SK-N-SH (cell line): ENCODE results near the gene HEBP1.

ENCODE experiments used
- CHD2 ChIP-seq: fragments of 150-350 bp; IDR thresholded peaks from 2 replicates; pipeline ENCODE4 v1.6.1; 2018; ENCODE audit warnings: low read length; ENCODE audit not compliant: partially characterized antibody
- CTCF ChIP-seq: fragments of 200-600 bp; sonication (generic); IDR thresholded peaks from 2 replicates; pipeline ENCODE4 v1.6.1; 2017; ENCODE audit warnings: antibody characterized with exemption, mild to moderate bottlenecking, moderate library complexity
- EZH2phosphoT487 ChIP-seq: fragments of 200-600 bp; sonication (generic); IDR thresholded peaks from 2 replicates; pipeline ENCODE4 v1.6.1; 2017; ENCODE audit warnings: low read depth, mixed run types, mild to moderate bottlenecking, antibody characterized with exemption, moderate library complexity, borderline replicate concordance
- FOXJ3 ChIP-seq: sonication (generic); formaldehyde crosslinking; IDR thresholded peaks from 2 replicates; pipeline ENCODE4 v1.5.1; 2020; ENCODE audit warnings: mild to moderate bottlenecking, missing genetic modification reagents
- NRF1 ChIP-seq: IDR thresholded peaks from 2 replicates; pipeline ENCODE4 v1.6.1; 2012; ENCODE audit warnings: low read depth, mild to moderate bottlenecking, low read length
- PBX3 ChIP-seq: IDR thresholded peaks from 2 replicates; pipeline ENCODE4; 2012
- POLR2AphosphoS5 ChIP-seq: IDR thresholded peaks from 2 replicates; pipeline ENCODE4 v1.6.1; 2012; ENCODE audit warnings: low read depth, low read length
- RFX5 ChIP-seq: IDR thresholded peaks from 2 replicates; pipeline ENCODE4 v1.6.1; 2012; ENCODE audit warnings: mild to moderate bottlenecking, improper control_type of control experiment, low read length

DNA sequence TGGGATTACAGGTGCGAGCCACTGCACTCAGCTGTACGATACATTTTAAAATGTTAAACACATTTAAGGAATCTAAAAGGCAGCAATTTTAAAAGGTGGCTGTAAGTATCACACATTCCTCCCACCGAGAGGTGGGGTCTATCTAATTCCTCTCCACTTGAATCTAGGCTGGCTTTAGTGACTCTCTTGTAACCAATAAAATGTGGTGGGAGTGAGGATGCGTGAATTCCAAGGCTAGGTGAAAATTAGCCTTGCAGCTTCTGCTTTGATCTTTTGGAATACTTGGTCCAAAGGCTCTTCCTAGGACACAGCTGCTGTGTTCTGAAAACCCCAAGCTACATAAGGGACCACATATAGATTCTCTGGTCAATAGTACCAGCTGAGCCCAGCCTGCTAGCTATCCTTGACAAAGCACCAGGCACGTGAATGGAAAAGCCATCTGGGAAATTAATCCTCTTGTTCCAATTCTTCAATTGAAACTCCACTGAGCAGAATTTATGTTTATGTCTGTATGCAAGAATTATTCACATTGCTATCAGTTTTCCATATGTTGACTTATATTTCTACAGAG, 39.3 kb downstream of the HEBP1 start:
- TF ChIP-seq CTCF (no peak), EZH2phosphoT487 (no peak), CHD2 (no peak), NRF1 (no peak), FOXJ3 (CRISPR knock-in tag) (no peak), PBX3 (no peak), POLR2AphosphoS5 (no peak), RFX5 (no peak)
